OCI-M2 (cell line): ENCODE data around the gene PDP2.
"Not testable (repeated sequence)": the region's sequence is repeated elsewhere in the genome, so short reads cannot be mapped to it uniquely, and the experiment has no call there.

Source experiments
- DNase-seq: peaks from one replicate; lab custom pipeline; 2025; ENCODE audit not compliant: unreplicated experiment; lab: John Stamatoyannopoulos, UW

Gene PDP2

GRCh38 chr16:66881964-66882508, 1.7 kb downstream of the PDP2 start:
- DNase-seq = no peak

- DNase-seq = no peak
Observed at GRCh38 chr16:66882702-66883101, 2.4 kb downstream of the PDP2 start.

GRCh38 chr16:66885491-66885890, 5.2 kb downstream of the PDP2 start:
- DNase-seq = no peak

- no peak for DNase-seq
Observed at GRCh38 chr16:66886321-66886720, 6.0 kb downstream of the PDP2 start.

- DNase-seq = no peak
Observed at GRCh38 chr16:66886914-66887313, 6.6 kb downstream of the PDP2 start.

- DNase-seq = no peak
Observed at GRCh38 chr16:66888647-66889615, 8.6 kb downstream of the PDP2 start.

GRCh38 chr16:66889622-66890021, 9.3 kb downstream of the PDP2 start:
- no peak for DNase-seq

GRCh38 chr16:66890799-66891198, 10.5 kb downstream of the PDP2 start:
- DNase-seq = no peak

- DNase-seq = no peak
Observed at GRCh38 chr16:66891360-66891759, 11.0 kb downstream of the PDP2 start.

- DNase-seq = no peak
Observed at GRCh38 chr16:66891797-66892196, 11.5 kb downstream of the PDP2 start.

- DNase-seq = no peak
Observed at GRCh38 chr16:66894055-66894454, 13.7 kb downstream of the PDP2 start.

GRCh38 chr16:66894948-66895688, 14.8 kb downstream of the PDP2 start:
- no peak for DNase-seq

- no peak for DNase-seq
Observed at GRCh38 chr16:66895689-66895979, 15.3 kb downstream of the PDP2 start.

- DNase-seq = no peak
Observed at GRCh38 chr16:66895999-66896398, 15.7 kb downstream of the PDP2 start.

- DNase-seq = not testable (repeated sequence)
Observed at GRCh38 chr16:66896682-66897081, 16.4 kb downstream of the PDP2 start.

- DNase-seq = no peak
Observed at GRCh38 chr16:66898207-66898606, 17.9 kb downstream of the PDP2 start.

- DNase-seq = no peak
Observed at GRCh38 chr16:66898933-66899309, 18.6 kb downstream of the PDP2 start.

GRCh38 chr16:66899310-66899944, 19.1 kb downstream of the PDP2 start:
- DNase-seq = no peak

GRCh38 chr16:66899945-66900710, 19.8 kb downstream of the PDP2 start:
- DNase-seq = no peak

- no peak for DNase-seq
Observed at GRCh38 chr16:66900721-66901441, 20.6 kb downstream of the PDP2 start.
